ENCODE results near the gene EPDR1.

EPDR1 gene

DNA sequence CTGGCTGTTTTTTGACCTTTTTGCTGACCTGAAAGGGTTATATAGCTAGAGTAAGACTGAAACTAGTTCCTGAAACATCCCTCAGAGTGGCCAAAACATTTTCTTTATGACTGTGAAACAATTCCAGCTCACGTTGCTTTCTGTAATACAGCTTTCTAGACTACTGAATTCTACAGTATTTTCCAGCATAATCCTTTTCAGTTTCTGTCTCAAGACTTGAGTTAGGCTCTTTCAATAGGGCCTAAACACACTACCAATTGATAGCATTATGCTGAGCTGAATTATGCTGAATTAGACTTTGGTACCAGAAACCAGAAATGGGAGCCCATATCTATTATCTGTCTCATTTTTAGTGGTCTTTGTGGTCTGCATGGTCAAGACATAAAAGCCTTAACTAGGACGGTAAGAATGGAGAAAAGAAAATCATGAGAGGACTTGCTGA, 72.6 kb downstream of the EPDR1 start:
- H3K4me3 ChIP-seq (ENCODE audit: low read depth, low read length): no peak overlapping the region
- in situ Hi-C loops (cut with HindIII; ENCODE audit: low sequenced_read_pairs): no loop called here
- DNase-seq (ENCODE audit: low read depth, low spot score): no peak
- TF ChIP-seq CTCF (IDR thresholded peaks at IDR 0.05; ENCODE audit: low read depth, low read length): no peak

GRCh38 chr7:37999673-38000072, 79.2 kb downstream of the EPDR1 start:
- DNase-seq (ENCODE audit: low read depth, low spot score): peak; percentile 10
- H3K4me3 ChIP-seq (ENCODE audit: low read depth, low read length): no peak overlapping the region
- in situ Hi-C loops (cut with HindIII; ENCODE audit: low sequenced_read_pairs): no loop called here
- no peak for TF ChIP-seq CTCF (IDR thresholded peaks at IDR 0.05; ENCODE audit: low read depth, low read length)

GRCh38 chr7:38000272-38000671, 79.8 kb downstream of the EPDR1 start:
- TF ChIP-seq CTCF (IDR thresholded peaks at IDR 0.05; ENCODE audit: low read depth, low read length): no peak
- in situ Hi-C loops (cut with HindIII; ENCODE audit: low sequenced_read_pairs): no loop called here
- H3K4me3 ChIP-seq (ENCODE audit: low read depth, low read length): no peak overlapping the region
- peak; percentile 38 for DNase-seq (ENCODE audit: low read depth, low spot score)
